ENCODE data around the gene GORASP1. TPM values are rescaled to one million over a fixed set of nuclear protein-coding genes. Genes with fewer than 3 reads are reported as not detected.

The GORASP1 gene
- polyA plus RNA-seq, 1 donor (not counting 4 experiments of a cell fraction or from before 2014, with no cell fraction given): 43.7 TPM

GRCh38 chr3:39146611-39147591 lies 39.5 kb upstream of the GORASP1 start:
- peak; percentile 87 for FAIRE-seq
- Histone ChIP-seq H3K4me1 (ENCODE audit: control insufficient read depth, extremely low read depth, insufficient read depth, low read length) (peaks cover 74% of the 10 kb centered on the region), H3K4me3 (ENCODE audit: control insufficient read depth in 2 of 3, extremely low read depth in 1 of 3, insufficient read depth in 2 of 3, low read depth in 1 of 3, low read length in 3 of 3) (no peak overlapping the region), H3K27ac (ENCODE audit: control insufficient read depth, insufficient read depth, low read length) (peak overlapping the region; percentile 74), H4K20me1 (ENCODE audit: control insufficient read depth, extremely low read depth, insufficient read depth, low read length) (peaks cover 4% of the 10 kb centered on the region), H3K9me3 (ENCODE audit: control insufficient read depth, low read depth, low read length) (no peaks in the 10 kb centered on the region), H3K36me3 (ENCODE audit: control insufficient read depth in 2 of 2, extremely low read depth in 1 of 2, insufficient read depth in 2 of 2, low read length in 2 of 2) (peaks cover 17 to 19% of the 10 kb centered on the region in 2 experiments), H3K27me3 (ENCODE audit: control insufficient read depth, extremely low read depth, insufficient read depth, low read length) (no peaks in the 10 kb centered on the region), H3K4me2 (ENCODE audit: control insufficient read depth, extremely low read depth, insufficient read depth, low read depth, low read length) (peak overlapping the region; percentile 74), H2AFZ (ENCODE audit: control insufficient read depth, low read length) (peak overlapping the region; percentile 45), H3K79me2 (ENCODE audit: control insufficient read depth, insufficient read depth, low read length) (peaks cover 38% of the 10 kb centered on the region), H3K9ac (ENCODE audit: control insufficient read depth, extremely low read depth, insufficient read depth, low read length) (peak overlapping the region; percentile 50), H3K9me1 (ENCODE audit: control insufficient read depth, extremely low read depth, insufficient read depth, low read length) (peaks cover 6% of the 10 kb centered on the region)
- DNase-seq (ENCODE audit: low read depth, low spot score): peak; percentile 82
- dilution Hi-C loops (cut with MboI; ENCODE audit: extremely low pct_ligation_motif_present, low sequenced_read_pairs): no loop called here
- no peak for TF ChIP-seq EZH2 (IDR thresholded peaks at IDR 0.05; ENCODE audit: low read length)
- TF ChIP-seq, protein P1, sequence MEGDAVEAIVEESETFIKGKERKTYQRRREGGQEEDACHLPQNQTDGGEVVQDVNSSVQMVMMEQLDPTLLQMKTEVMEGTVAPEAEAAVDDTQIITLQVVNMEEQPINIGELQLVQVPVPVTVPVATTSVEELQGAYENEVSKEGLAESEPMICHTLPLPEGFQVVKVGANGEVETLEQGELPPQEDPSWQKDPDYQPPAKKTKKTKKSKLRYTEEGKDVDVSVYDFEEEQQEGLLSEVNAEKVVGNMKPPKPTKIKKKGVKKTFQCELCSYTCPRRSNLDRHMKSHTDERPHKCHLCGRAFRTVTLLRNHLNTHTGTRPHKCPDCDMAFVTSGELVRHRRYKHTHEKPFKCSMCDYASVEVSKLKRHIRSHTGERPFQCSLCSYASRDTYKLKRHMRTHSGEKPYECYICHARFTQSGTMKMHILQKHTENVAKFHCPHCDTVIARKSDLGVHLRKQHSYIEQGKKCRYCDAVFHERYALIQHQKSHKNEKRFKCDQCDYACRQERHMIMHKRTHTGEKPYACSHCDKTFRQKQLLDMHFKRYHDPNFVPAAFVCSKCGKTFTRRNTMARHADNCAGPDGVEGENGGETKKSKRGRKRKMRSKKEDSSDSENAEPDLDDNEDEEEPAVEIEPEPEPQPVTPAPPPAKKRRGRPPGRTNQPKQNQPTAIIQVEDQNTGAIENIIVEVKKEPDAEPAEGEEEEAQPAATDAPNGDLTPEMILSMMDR (optimal IDR thresholded peaks at IDR 0.05 in 1 of 3, IDR thresholded peaks at IDR 0.05 in 1 of 3, conservative IDR thresholded peaks at IDR 0.05 in 1 of 3; ENCODE audit: extremely low read depth in 1 of 3, insufficient read depth in 2 of 3, low read length in 3 of 3): peak in 1 of 3 experiments; percentile 12

DNA sequence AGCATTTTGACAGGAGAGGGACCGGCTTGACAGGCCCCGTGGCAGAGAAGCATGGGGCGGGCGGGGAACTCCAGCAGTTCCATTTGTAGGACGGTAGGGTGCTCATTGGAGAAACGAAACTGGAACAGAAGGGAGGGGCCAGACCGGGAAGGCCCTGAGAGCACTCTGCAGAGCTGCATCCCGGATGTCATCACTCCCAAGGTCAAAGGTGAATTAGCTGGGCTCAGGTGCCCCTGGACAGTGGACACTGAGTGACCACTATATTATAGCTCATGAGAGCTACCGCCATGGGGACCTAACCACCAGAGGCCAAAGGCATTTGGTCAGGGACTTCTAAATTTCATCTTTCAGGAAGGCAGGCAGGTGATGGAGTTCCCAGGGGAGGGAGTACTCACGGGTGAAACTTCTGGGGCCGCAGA lies 38.7 kb upstream of the GORASP1 start:
- Histone ChIP-seq H3K27me3 (ENCODE audit: control insufficient read depth, extremely low read depth, insufficient read depth, low read length) (no peaks in the 10 kb centered on the region), H3K79me2 (ENCODE audit: control insufficient read depth, insufficient read depth, low read length) (peaks cover 38% of the 10 kb centered on the region), H3K9me3 (ENCODE audit: control insufficient read depth, low read depth, low read length) (no peaks in the 10 kb centered on the region), H3K4me2 (ENCODE audit: control insufficient read depth, extremely low read depth, insufficient read depth, low read depth, low read length) (peak overlapping the region; percentile 74), H4K20me1 (ENCODE audit: control insufficient read depth, extremely low read depth, insufficient read depth, low read length) (peaks cover 4% of the 10 kb centered on the region), H3K9me1 (ENCODE audit: control insufficient read depth, extremely low read depth, insufficient read depth, low read length) (peaks cover 6% of the 10 kb centered on the region), H3K4me3 (ENCODE audit: control insufficient read depth in 2 of 3, extremely low read depth in 1 of 3, insufficient read depth in 2 of 3, low read depth in 1 of 3, low read length in 3 of 3) (no peak overlapping the region), H3K27ac (ENCODE audit: control insufficient read depth, insufficient read depth, low read length) (peak overlapping the region; percentile 74), H2AFZ (ENCODE audit: control insufficient read depth, low read length) (no peak overlapping the region), H3K36me3 (ENCODE audit: control insufficient read depth in 2 of 2, extremely low read depth in 1 of 2, insufficient read depth in 2 of 2, low read length in 2 of 2) (peaks cover 17 to 19% of the 10 kb centered on the region in 2 experiments), H3K4me1 (ENCODE audit: control insufficient read depth, extremely low read depth, insufficient read depth, low read length) (peaks cover 74% of the 10 kb centered on the region), H3K9ac (ENCODE audit: control insufficient read depth, extremely low read depth, insufficient read depth, low read length) (no peak overlapping the region)
- no peak for DNase-seq (ENCODE audit: low read depth, low spot score)
- dilution Hi-C loops (cut with MboI; ENCODE audit: extremely low pct_ligation_motif_present, low sequenced_read_pairs): no loop called here
- TF ChIP-seq, protein P1 (optimal IDR thresholded peaks at IDR 0.05 in 1 of 3, IDR thresholded peaks at IDR 0.05 in 1 of 3, conservative IDR thresholded peaks at IDR 0.05 in 1 of 3; ENCODE audit: extremely low read depth in 1 of 3, insufficient read depth in 2 of 3, low read length in 3 of 3): peak in 2 of 3 experiments; percentile 14 to 32
- TF ChIP-seq EZH2 (IDR thresholded peaks at IDR 0.05; ENCODE audit: low read length): no peak
- no peak for FAIRE-seq

Measured in keratinocyte (primary cell).